H9 (cell line): Measurements from ENCODE around the gene UBE2B. TPM values are rescaled to one million over a fixed set of nuclear protein-coding genes. Genes with fewer than 3 reads are reported as not detected.

ENCODE experiments used
- DNase-seq: peaks from one replicate; pipeline ENCODE4 v3.0.0-alpha.2; 2017
- H2AFZ ChIP-seq: one replicate; pipeline ENCODE4 v1.6.1; 2013; ENCODE audit warnings: mild to moderate bottlenecking, low read length, control low read depth, moderate library complexity
- H2AK5ac ChIP-seq: 2 replicates; pipeline ENCODE4 v1.6.1; 2013; ENCODE audit warnings: low read length, control low read depth, mixed read lengths; ENCODE audit not compliant: insufficient read length
- H2BK120ac ChIP-seq: one replicate; pipeline ENCODE4 v1.6.1; 2013; ENCODE audit warnings: low read depth, mild to moderate bottlenecking, low read length, control low read depth, inconsistent platforms; ENCODE audit not compliant: poor library complexity, severe bottlenecking
- H2BK12ac ChIP-seq: 2 replicates; pipeline ENCODE4 v1.6.1; 2013; ENCODE audit warnings: low read length, control low read depth, mixed read lengths, low read depth; ENCODE audit not compliant: insufficient read length
- H2BK15ac ChIP-seq: 2 replicates; pipeline ENCODE4 v1.6.1; 2013; ENCODE audit warnings: low read depth, low read length, control low read depth
- H2BK20ac ChIP-seq: one replicate; pipeline ENCODE4 v1.6.1; 2013; ENCODE audit warnings: low read depth, mild to moderate bottlenecking, low read length, control low read depth, inconsistent platforms; ENCODE audit not compliant: poor library complexity, severe bottlenecking
- H2BK5ac ChIP-seq: 2 replicates; pipeline ENCODE4 v1.6.1; 2013; ENCODE audit warnings: low read length, control low read depth, mixed read lengths; ENCODE audit not compliant: insufficient read length
- H3K14ac ChIP-seq: 2 replicates; pipeline ENCODE4 v1.6.1; 2013; ENCODE audit warnings: low read length, control low read depth; ENCODE audit not compliant: insufficient read depth
- H3K18ac ChIP-seq: 2 replicates; pipeline ENCODE4 v1.6.1; 2013; ENCODE audit warnings: low read depth, mild to moderate bottlenecking, mixed read lengths, low read length, control low read depth; ENCODE audit not compliant: insufficient read length
- H3K23ac ChIP-seq: 2 replicates; pipeline ENCODE4 v1.6.1; 2013; ENCODE audit warnings: low read length, control low read depth, mixed read lengths, low read depth; ENCODE audit not compliant: insufficient read length
- H3K23me2 ChIP-seq: 2 replicates; pipeline ENCODE4 v1.6.1; 2013; ENCODE audit warnings: low read depth, mild to moderate bottlenecking, mixed read lengths, low read length, control low read depth; ENCODE audit not compliant: insufficient read length, poor library complexity, severe bottlenecking
- H3K27ac ChIP-seq: 2 replicates; pipeline ENCODE4 v1.5.1; 2013; ENCODE audit warnings: low read length, control low read depth, mixed read lengths, low read depth; ENCODE audit not compliant: insufficient read length
- H3K27me3 ChIP-seq: 2 replicates; pipeline ENCODE4 v1.6.1; 2013; ENCODE audit warnings: low read length, control low read depth, inconsistent platforms; ENCODE audit not compliant: insufficient read depth
- H3K4ac ChIP-seq: 2 replicates; pipeline ENCODE4 v1.6.1; 2013; ENCODE audit warnings: low read depth, mild to moderate bottlenecking, control low read depth, inconsistent platforms, low read length, moderate library complexity
- H3K4me1 ChIP-seq: 2 replicates; pipeline ENCODE4 v1.6.1; 2013; ENCODE audit warnings: low read length, control low read depth, inconsistent platforms; ENCODE audit not compliant: insufficient read depth
- H3K4me2 ChIP-seq: 2 replicates; pipeline ENCODE4 v1.6.1; 2013; ENCODE audit warnings: low read length, control low read depth, mixed read lengths; ENCODE audit not compliant: insufficient read length, insufficient read depth
- H3K56ac ChIP-seq: 2 replicates; pipeline ENCODE4 v1.6.1; 2013; ENCODE audit warnings: low read depth, mild to moderate bottlenecking, mixed read lengths, low read length, control low read depth; ENCODE audit not compliant: insufficient read length
- H3K79me1 ChIP-seq: 2 replicates; pipeline ENCODE4 v1.6.1; 2013; ENCODE audit warnings: low read depth, mild to moderate bottlenecking, moderate library complexity, low read length, control low read depth, inconsistent platforms; ENCODE audit not compliant: insufficient read depth, poor library complexity, severe bottlenecking
- H3K79me2 ChIP-seq: 2 replicates; pipeline ENCODE4 v1.6.1; 2013; ENCODE audit warnings: low read length, control low read depth, inconsistent platforms; ENCODE audit not compliant: insufficient read depth
- H3K9ac ChIP-seq: 2 replicates; pipeline ENCODE4 v1.6.1; 2013; ENCODE audit warnings: low read length, control low read depth, mixed read lengths; ENCODE audit not compliant: insufficient read length; ENCODE audit errors: extremely low read depth
- H3K9me3 ChIP-seq: one replicate; pipeline ENCODE4 v1.6.1; 2013; ENCODE audit warnings: low read depth, low read length, inconsistent platforms; ENCODE audit not compliant: control insufficient read depth
- H3T11ph ChIP-seq: one replicate; pipeline ENCODE4 v1.6.1; 2013; ENCODE audit warnings: mild to moderate bottlenecking, low read length, control low read depth, inconsistent platforms
- H4K20me1 ChIP-seq: one replicate; pipeline ENCODE4 v1.6.1; 2013; ENCODE audit not compliant: control insufficient read depth, insufficient read length, insufficient read depth
- H4K5ac ChIP-seq: 2 replicates; pipeline ENCODE4 v1.6.1; 2013; ENCODE audit warnings: low read depth, mild to moderate bottlenecking, mixed read lengths, low read length, control low read depth; ENCODE audit not compliant: insufficient read length
- H4K8ac ChIP-seq: replicated peaks from 2 replicates; pipeline ENCODE4 v1.6.1; 2013; ENCODE audit warnings: low read length, control low read depth, mixed read lengths, low read depth; ENCODE audit not compliant: insufficient read length
- H4K91ac ChIP-seq: 2 replicates; pipeline ENCODE4 v1.6.1; 2013; ENCODE audit warnings: low read depth, mild to moderate bottlenecking, moderate library complexity, mixed read lengths, low read length, control low read depth; ENCODE audit not compliant: insufficient read length
- H3K27ac Mint-ChIP-seq, 3 experiments: 2 replicates in 2 of 3; 3 replicates in 1 of 3; pipeline ENCODE4 v1.8.0; 2020 to 2021; ENCODE audit warnings: mixed read lengths in 3 of 3, mild to moderate bottlenecking in 1 of 3, moderate library complexity in 1 of 3
- H3K27me3 Mint-ChIP-seq: 2 replicates; pipeline ENCODE4 v1.8.0; 2021; ENCODE audit warnings: low read depth, mild to moderate bottlenecking, moderate library complexity, mixed read lengths
- H3K36me3 Mint-ChIP-seq, 3 experiments: 2 replicates in 2 of 3; 3 replicates in 1 of 3; pipeline ENCODE4 v1.8.0; 2020 to 2021; ENCODE audit warnings: low read depth in 3 of 3, mixed read lengths in 3 of 3; ENCODE audit not compliant: insufficient read depth in 1 of 3
- H3K4me1 Mint-ChIP-seq, 2 experiments: 2 replicates each; pipeline ENCODE4 v1.8.0; 2020; ENCODE audit warnings: mixed read lengths in 2 of 2
- H3K4me3 Mint-ChIP-seq, 2 experiments: 2 replicates in 1 of 2; 3 replicates in 1 of 2; pipeline ENCODE4 v1.8.0; 2020 to 2021; ENCODE audit warnings: mild to moderate bottlenecking in 2 of 2, mixed read lengths in 2 of 2, moderate library complexity in 1 of 2
- H3K9me3 Mint-ChIP-seq, 2 experiments: 2 replicates in 1 of 2; 3 replicates in 1 of 2; pipeline ENCODE4 v1.8.0; 2020; ENCODE audit warnings: mild to moderate bottlenecking in 2 of 2, mixed read lengths in 2 of 2, moderate library complexity in 1 of 2
- WGBS: extraction: QIAGEN DNeasy Blood & Tissue Kit; methylation state at CpG from one replicate; pipeline ENCODE4 v1.1.7; 2013; ENCODE audit warnings: missing lambda C conversion rate, low lambda C conversion rate, mixed read lengths; ENCODE audit not compliant: insufficient read length; ENCODE audit errors: extremely low coverage; 5-methylcytosine and 5-hydroxymethylcytosine counted together
- total RNA-seq: library from RNA; stranded (reverse); gene quantifications from 2 replicates; pipeline ENCODE4 v1.2.1, GENCODE V29; 2021
- TF ChIP-seq, protein P1 (sequence below): fragments of 200-600 bp; sonication (generic); conservative IDR thresholded peaks from 3 replicates; pipeline ENCODE4 v1.8.0; 2021; ENCODE audit warnings: antibody characterized with exemption, mild to moderate bottlenecking

Gene UBE2B
- total RNA-seq, 1 experiment from 2014 or later, result 50.3 TPM

DNA sequence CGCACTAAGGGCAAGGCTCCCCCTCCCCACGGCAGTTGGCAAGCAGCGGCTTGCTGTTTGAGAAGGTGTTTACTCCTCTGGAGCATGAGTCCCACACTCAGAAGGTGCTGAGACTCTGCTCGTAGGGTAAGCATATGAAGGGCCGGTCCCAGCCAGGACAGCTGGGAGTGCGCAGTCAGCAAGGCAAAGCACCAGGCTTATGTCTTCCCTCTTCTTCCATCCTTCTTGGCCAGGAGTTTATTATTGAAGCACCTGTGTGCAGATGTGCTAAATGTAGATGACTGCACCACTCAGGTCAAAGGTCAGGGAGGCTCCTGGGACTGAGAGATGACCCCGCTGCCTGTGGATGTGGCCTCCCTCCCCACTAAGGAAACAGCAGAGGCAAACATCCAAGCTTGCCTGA lies 67.4 kb downstream of the UBE2B start:
- Histone ChIP-seq H3K18ac (no peak overlapping the region), H3K79me2 (no peaks in the 10 kb centered on the region), H2BK15ac (no peak overlapping the region), H3K9ac (no peak overlapping the region), H2BK12ac (no peak overlapping the region), H3K27me3 (no peaks in the 10 kb centered on the region), H4K91ac (no peak overlapping the region), H3K23ac (no peak overlapping the region), H2BK20ac (no peak overlapping the region), H3K56ac (no peak overlapping the region), H3T11ph (no peak overlapping the region), H3K14ac (no peak overlapping the region), H4K5ac (no peak overlapping the region), H3K4me1 (peaks cover 2% of the 10 kb centered on the region), H3K4me2 (no peak overlapping the region), H3K4ac (no peak overlapping the region), H3K23me2 (no peaks in the 10 kb centered on the region), H2AFZ (no peak overlapping the region), H3K9me3 (no peaks in the 10 kb centered on the region), H3K79me1 (no peaks in the 10 kb centered on the region), H2AK5ac (no peak overlapping the region), H4K20me1 (peaks cover 2% of the 10 kb centered on the region), H2BK120ac (no peak overlapping the region), H3K27ac (no peak overlapping the region), H4K8ac (no peak overlapping the region), H2BK5ac (no peak overlapping the region)
- H3K36me3 Mint-ChIP-seq, result peaks cover 6 to 21% (median 13%) of the 10 kb centered on the region in 3 experiments; a peak in 4 of 7 replicates
- peak overlapping the region; percentile 54 to 82 (median 82); a peak in 4 of 7 replicates for H3K27ac Mint-ChIP-seq
- TF ChIP-seq, protein P1, sequence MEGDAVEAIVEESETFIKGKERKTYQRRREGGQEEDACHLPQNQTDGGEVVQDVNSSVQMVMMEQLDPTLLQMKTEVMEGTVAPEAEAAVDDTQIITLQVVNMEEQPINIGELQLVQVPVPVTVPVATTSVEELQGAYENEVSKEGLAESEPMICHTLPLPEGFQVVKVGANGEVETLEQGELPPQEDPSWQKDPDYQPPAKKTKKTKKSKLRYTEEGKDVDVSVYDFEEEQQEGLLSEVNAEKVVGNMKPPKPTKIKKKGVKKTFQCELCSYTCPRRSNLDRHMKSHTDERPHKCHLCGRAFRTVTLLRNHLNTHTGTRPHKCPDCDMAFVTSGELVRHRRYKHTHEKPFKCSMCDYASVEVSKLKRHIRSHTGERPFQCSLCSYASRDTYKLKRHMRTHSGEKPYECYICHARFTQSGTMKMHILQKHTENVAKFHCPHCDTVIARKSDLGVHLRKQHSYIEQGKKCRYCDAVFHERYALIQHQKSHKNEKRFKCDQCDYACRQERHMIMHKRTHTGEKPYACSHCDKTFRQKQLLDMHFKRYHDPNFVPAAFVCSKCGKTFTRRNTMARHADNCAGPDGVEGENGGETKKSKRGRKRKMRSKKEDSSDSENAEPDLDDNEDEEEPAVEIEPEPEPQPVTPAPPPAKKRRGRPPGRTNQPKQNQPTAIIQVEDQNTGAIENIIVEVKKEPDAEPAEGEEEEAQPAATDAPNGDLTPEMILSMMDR, result no peak
- no peaks in the 10 kb centered on the region; the same call in 1 of the 2 replicates for H3K27me3 Mint-ChIP-seq
- WGBS, result no CpG with 5 or more reads among the region's 7 CpGs
- DNase-seq, result no peak
- peaks cover 32 to 46% of the 10 kb centered on the region in 2 experiments for H3K4me1 Mint-ChIP-seq
- H3K4me3 Mint-ChIP-seq, result no peak overlapping the region
- no peaks in the 10 kb centered on the region for H3K9me3 Mint-ChIP-seq
